ENCODE results near the gene UBL5. TPM values are rescaled to one million over a fixed set of nuclear protein-coding genes. Genes with fewer than 3 reads are reported as not detected.

Gene UBL5
- total RNA-seq, 2 donors from 2014 or later, result 113 to 120 TPM

DNA sequence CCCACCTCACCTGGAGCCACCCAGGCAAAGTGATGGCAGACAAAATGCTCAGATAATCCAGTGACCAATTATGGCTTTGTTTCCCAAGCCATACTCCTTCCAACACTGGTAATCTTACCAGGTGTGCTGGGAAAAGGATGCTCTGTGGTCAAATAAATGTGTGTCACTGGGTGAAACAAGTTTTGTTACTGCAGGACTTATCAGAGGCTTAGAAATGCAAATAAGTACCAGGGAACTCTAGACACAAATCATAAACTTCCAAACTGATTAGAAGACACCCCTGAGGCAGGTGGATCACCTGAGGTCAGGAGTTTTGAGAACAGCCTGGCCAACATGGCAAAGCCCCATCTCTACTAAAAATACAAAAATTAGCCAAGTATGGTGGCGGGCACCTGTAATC lies 33.8 kb downstream of the UBL5 start:
- Histone ChIP-seq H3K36me3 (replicated peaks in 1 of 2; ENCODE audit: insufficient read depth in 1 of 2, low read depth in 2 of 2) (no peaks in the 10 kb centered on the region), H3K9me3 (no peaks in the 10 kb centered on the region), H3K4me1 (no peaks in the 10 kb centered on the region), H3K27ac (no peak overlapping the region), H3K27me3 (no peaks in the 10 kb centered on the region), H3K4me3 (no peak overlapping the region)
- 100% methylated on average over 1 of the region's 1 CpG for WGBS, 2 donors
- intact Hi-C loops (cut with DNase I), result no loop called here
- DNase-seq (no peak), ATAC-seq (no peak)
- no peak for TF ChIP-seq CTCF (IDR thresholded peaks at IDR 0.05)
- TF ChIP-seq POLR2A (IDR thresholded peaks at IDR 0.05), result no peak

- Histone ChIP-seq H3K27ac (no peak overlapping the region), H3K4me1 (no peaks in the 10 kb centered on the region), H3K36me3 (replicated peaks in 1 of 2; ENCODE audit: insufficient read depth in 1 of 2, low read depth in 2 of 2) (no peaks in the 10 kb centered on the region), H3K4me3 (no peak overlapping the region), H3K9me3 (no peaks in the 10 kb centered on the region), H3K27me3 (no peaks in the 10 kb centered on the region)
- ATAC-seq (no peak), DNase-seq (no peak)
- 77 to 81% methylated on average over 4 of the region's 4 CpGs for WGBS, 2 donors
- TF ChIP-seq CTCF (IDR thresholded peaks at IDR 0.05), result no peak
- intact Hi-C loops (cut with DNase I), result no loop called here
Observed at GRCh38 chr19:9862938-9863337, 35.2 kb downstream of the UBL5 start.

- Histone ChIP-seq H3K4me3 (no peak overlapping the region), H3K27ac (no peak overlapping the region), H3K4me1 (no peaks in the 10 kb centered on the region), H3K9me3 (no peaks in the 10 kb centered on the region), H3K36me3 (replicated peaks in 1 of 2; ENCODE audit: insufficient read depth in 1 of 2, low read depth in 2 of 2) (no peaks in the 10 kb centered on the region), H3K27me3 (no peaks in the 10 kb centered on the region)
- WGBS, 2 donors, result 58 to 67% methylated on average over 5 of the region's 5 CpGs
- no peak for ATAC-seq
- no peak for DNase-seq
- TF ChIP-seq POLR2A (IDR thresholded peaks at IDR 0.05), result no peak
- no peak for TF ChIP-seq CTCF (IDR thresholded peaks at IDR 0.05)
- intact Hi-C loops (cut with DNase I), result no loop called here
Observed at GRCh38 chr19:9863759-9864158, 36.0 kb downstream of the UBL5 start.

DNA sequence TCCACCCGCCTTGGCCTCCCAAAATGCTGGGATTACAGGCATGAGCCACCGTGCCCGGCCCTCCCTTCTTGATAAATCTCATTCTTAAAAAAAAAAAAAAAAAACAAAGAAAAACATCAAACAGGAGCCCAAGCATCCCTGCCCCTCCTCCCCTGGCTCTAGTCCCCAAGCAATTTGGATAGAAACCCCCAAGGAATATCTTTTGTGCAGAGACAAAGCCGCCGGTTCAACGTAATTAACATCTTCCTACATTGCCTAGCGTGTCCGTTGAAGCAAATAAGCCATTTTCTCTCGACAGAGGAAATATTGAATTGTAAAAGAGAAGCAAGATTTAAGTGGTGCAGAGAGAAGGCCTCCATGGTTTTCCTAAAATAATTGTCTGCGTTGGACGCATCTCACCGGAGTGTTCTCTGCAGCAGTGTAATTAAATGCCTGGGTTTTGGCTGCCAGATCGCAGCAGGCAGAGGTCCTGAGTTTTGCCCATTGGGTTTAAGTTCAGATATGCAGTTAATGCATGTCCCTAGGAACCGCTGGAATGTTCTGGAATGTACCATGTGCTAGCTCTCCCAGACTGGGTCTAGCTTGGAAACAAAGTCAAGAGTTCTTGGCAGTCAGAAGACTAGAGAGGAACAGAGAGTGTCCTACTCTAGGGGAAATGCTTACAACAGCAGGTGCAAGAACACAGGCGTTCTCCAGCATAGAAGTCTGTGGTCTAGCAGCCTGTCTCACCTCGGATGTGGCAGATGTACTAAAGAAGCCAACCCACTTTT lies 38.2 kb downstream of the UBL5 start:
- DNase-seq, result no peak

More for the DNA sequence above, 38.2 kb downstream of the UBL5 start:
- intact Hi-C loops (cut with DNase I), result no loop called here
- no peaks in the 10 kb centered on the region for H3K36me3 ChIP-seq (replicated peaks in 1 of 2; ENCODE audit: insufficient read depth in 1 of 2, low read depth in 2 of 2)
- no peak for ATAC-seq
- TF ChIP-seq POLR2A (IDR thresholded peaks at IDR 0.05) (no peak), CTCF (IDR thresholded peaks at IDR 0.05) (no peak)
- H3K27me3 ChIP-seq, result no peaks in the 10 kb centered on the region
- no peaks in the 10 kb centered on the region for H3K9me3 ChIP-seq
- no peaks in the 10 kb centered on the region for H3K4me1 ChIP-seq
- no peak overlapping the region for H3K27ac ChIP-seq
- WGBS, 2 donors, result 79 to 82% methylated on average over 16 of the region's 16 CpGs
- H3K4me3 ChIP-seq, result no peak overlapping the region
